Measurements from ENCODE around the gene VWA1.
"Not testable (repeated sequence)": the region's sequence is repeated elsewhere in the genome, so short reads cannot be mapped to it uniquely, and the experiment has no call there.

Gene VWA1

GRCh38 chr1:1406101-1406820 lies 29.2 kb upstream of the VWA1 start:
- no peak for DNase-seq

- DNase-seq: no peak
These were observed 28.5 kb upstream of the VWA1 start, which contains the start of gene MRPL20 for GRCh38 chr1:1406821-1407635. TSS of gene MRPL20 (minus strand) at chr1:1407293. CDS start at chr1:1407217, 76 bp downstream.

GRCh38 chr1:1407636-1408318 lies 27.7 kb upstream of the VWA1 start:
- DNase-seq: no peak

- not testable (repeated sequence) for DNase-seq
These were observed 25.3 kb upstream of the VWA1 start for GRCh38 chr1:1410238-1410637.

- DNase-seq: no peak
These were observed 23.9 kb upstream of the VWA1 start for GRCh38 chr1:1411626-1412025.

GRCh38 chr1:1412311-1412902 lies 23.1 kb upstream of the VWA1 start:
- DNase-seq: not testable (repeated sequence)

- DNase-seq: no peak
These were observed 19.7 kb upstream of the VWA1 start for GRCh38 chr1:1415751-1416150.

- not testable (repeated sequence) for DNase-seq
These were observed 18.1 kb upstream of the VWA1 start for GRCh38 chr1:1417396-1417795.

- DNase-seq: not testable (repeated sequence)
These were observed 17.5 kb upstream of the VWA1 start for GRCh38 chr1:1417825-1418463.

GRCh38 chr1:1418464-1419362 lies 16.8 kb upstream of the VWA1 start:
- DNase-seq: no peak

- no peak for DNase-seq
These were observed 16.1 kb upstream of the VWA1 start for GRCh38 chr1:1419363-1419812.

GRCh38 chr1:1419813-1420653 lies 15.5 kb upstream of the VWA1 start:
- no peak for DNase-seq

- no peak for DNase-seq
These were observed 14.8 kb upstream of the VWA1 start for GRCh38 chr1:1420654-1421141.

- no peak for DNase-seq
These were observed 14.2 kb upstream of the VWA1 start, which contains the start of gene ANKRD65 for GRCh38 chr1:1421147-1421906. TSS of gene ANKRD65 (minus strand) at chr1:1421276. CDS start at chr1:1421005, 271 bp downstream.

- no peak for DNase-seq
These were observed 13.5 kb upstream of the VWA1 start for GRCh38 chr1:1421907-1422464.

- no peak for DNase-seq
These were observed 12.8 kb upstream of the VWA1 start for GRCh38 chr1:1422465-1423244.

- DNase-seq: no peak
These were observed 12.3 kb upstream of the VWA1 start for GRCh38 chr1:1423245-1423597.

- no peak for DNase-seq
These were observed 10.8 kb upstream of the VWA1 start for GRCh38 chr1:1424707-1425106.

Data from cortex of kidney (tissue), 1 donor.